GM12878 (cell line): ENCODE results near the gene CRBN. TPM values are rescaled to one million over a fixed set of nuclear protein-coding genes. Genes with fewer than 3 reads are reported as not detected.

Experiments
- ATAC-seq: fragments of 200-7000 bp; cut with Tn5 transposase; 3 replicates; pipeline ENCODE4 v1.9.1; 2020; ENCODE audit warnings: mild to moderate bottlenecking, moderate library complexity
- BruUV-seq: library from RNA; stranded (reverse); fragments of 400-500 nt; replicated peaks from 2 replicates; lab custom pipeline; 2021; lab: Mats Ljungman, UMichigan
- CTCF ChIA-PET: fragments of 300-600 bp; sonication (Branson Sonifier 250); formaldehyde crosslinking; extraction: SDS; loops from one replicate; lab custom pipeline; 2021; ENCODE audit warnings: inconsistent platforms; lab: Yijun Ruan, JAX
- POLR2A ChIA-PET: fragments of 350-600 bp; formaldehyde crosslinking; extraction: SDS; loops from one replicate; lab custom pipeline; 2021; ENCODE audit warnings: inconsistent platforms; lab: Charles Lee
- RAD21 ChIA-PET: fragments of 300-600 bp; sonication (Branson Sonifier 250); formaldehyde crosslinking; loops from one replicate; lab custom pipeline; 2023; ENCODE audit warnings: antibody characterized with exemption; ENCODE audit not compliant: unreplicated experiment; lab: Charles Lee
- SMC1A ChIA-PET: fragments of 300-600 bp; sonication (Branson Sonifier 250); formaldehyde crosslinking; loops from one replicate; lab custom pipeline; 2023; ENCODE audit not compliant: unreplicated experiment, uncharacterized antibody; lab: Charles Lee
- DNase-seq: peaks from one replicate; pipeline ENCODE4 v3.0.0-alpha.2; 2011; ENCODE audit warnings: low read depth, low spot score
- FAIRE-seq: peaks from 3 replicates; lab custom pipeline; 2011; peaks lifted over from hg19 to GRCh38; lab: Jason Lieb, UNC
- H2AFZ ChIP-seq: 2 replicates; pipeline ENCODE4 v1.6.0; 2011; ENCODE audit warnings: low read depth, low read length, control low read depth; ENCODE audit not compliant: control insufficient read depth
- H3K27ac ChIP-seq: 2 replicates; pipeline ENCODE4 v1.5.1; 2011; ENCODE audit warnings: control low read depth; ENCODE audit not compliant: control insufficient read depth, insufficient read depth
- H3K27me3 ChIP-seq, 2 experiments: replicated peaks in 1 of 2; 2 replicates each; pipeline versions ENCODE4 v1.6.0 to v1.6.1; 2011; ENCODE audit warnings: low read length in 1 of 2; ENCODE audit not compliant: control insufficient read depth in 2 of 2, insufficient read depth in 2 of 2
- H3K36me3 ChIP-seq, 2 experiments: 2 replicates each; pipeline ENCODE4 v1.5.1; 2011; ENCODE audit warnings: low read length in 1 of 2; ENCODE audit not compliant: control insufficient read depth in 2 of 2, insufficient read depth in 2 of 2
- H3K4me1 ChIP-seq: 2 replicates; pipeline ENCODE4 v1.6.1; 2011; ENCODE audit warnings: mild to moderate bottlenecking, low read length, moderate library complexity, mixed read lengths; ENCODE audit not compliant: control insufficient read depth, insufficient read depth
- H3K4me2 ChIP-seq: 2 replicates; pipeline ENCODE4 v1.6.0; 2011; ENCODE audit warnings: control low read depth; ENCODE audit not compliant: control insufficient read depth, insufficient read depth
- H3K4me3 ChIP-seq: fragments of 200-600 bp; sonication (generic); 2 replicates; pipeline ENCODE4 v1.5.1; 2016
- H3K79me2 ChIP-seq: 2 replicates; pipeline ENCODE4 v1.6.0; 2011; ENCODE audit warnings: low read length; ENCODE audit not compliant: control insufficient read depth, insufficient read depth
- H3K9ac ChIP-seq: 2 replicates; pipeline ENCODE4 v1.8.0; 2011; ENCODE audit warnings: low read length, control low read depth, mixed read lengths; ENCODE audit not compliant: control insufficient read depth, insufficient read depth
- H3K9me3 ChIP-seq: replicated peaks from 3 replicates; pipeline ENCODE4 v1.5.1; 2011; ENCODE audit warnings: mild to moderate bottlenecking, low read length; ENCODE audit not compliant: control insufficient read depth, insufficient read depth
- H4K20me1 ChIP-seq: 2 replicates; pipeline ENCODE4 v1.6.0; 2011; ENCODE audit not compliant: control insufficient read depth, insufficient read depth
- ETV6 ChIP-seq, 2 experiments: fragments of 450-650 bp in 1 of 2; IDR thresholded peaks in 1 of 2; conservative IDR thresholded peaks in 1 of 2; 2 replicates each; pipeline ENCODE4 v1.6.1; 2014; ENCODE audit warnings: antibody characterized with exemption in 1 of 2, borderline replicate concordance in 1 of 2, low read depth in 1 of 2, mild to moderate bottlenecking in 1 of 2, moderate library complexity in 1 of 2
- POLR2AphosphoS2 ChIP-seq: IDR thresholded peaks from 2 replicates; pipeline ENCODE4 v1.6.1; 2011; ENCODE audit warnings: low read depth, mild to moderate bottlenecking, low read length, improper control_type of control experiment, moderate library complexity
- RAD21 ChIP-seq: IDR thresholded peaks from 2 replicates; pipeline ENCODE4 v1.6.1; 2011; ENCODE audit warnings: mild to moderate bottlenecking, low read depth, low read length, moderate library complexity; ENCODE audit not compliant: insufficient read depth
- REST ChIP-seq: IDR thresholded peaks from 2 replicates; pipeline ENCODE4 v1.6.1; 2012; ENCODE audit warnings: mild to moderate bottlenecking, low read depth, low read length
- WGBS: methylation state at CpG from one replicate; pipeline ENCODE4 v1.1.6; 2016; ENCODE audit warnings: low lambda C conversion rate; ENCODE audit not compliant: insufficient replicate concordance, insufficient coverage; ENCODE audit errors: missing lambda C conversion rate; 5-methylcytosine and 5-hydroxymethylcytosine counted together
- in situ Hi-C: fragments of 300-500 bp; cut with MboI; formaldehyde crosslinking; loops from 9 replicates; pipeline ENCODE4 v1.14.3; 2018; ENCODE audit warnings: mixed read lengths
- intact Hi-C: fragments of 100-400 bp; cut with micrococcal nuclease; formaldehyde crosslinking; loops from one replicate; pipeline ENCODE4 v1.14.2; 2022; ENCODE audit not compliant: unreplicated experiment
- polyA plus RNA-seq, 11 experiments: library from polyadenylated mRNA; depleted of rRNA in 4 of 11; unstranded in 6 of 11; stranded (reverse) in 5 of 11; fragments of >200 nt; fragmentation: Nextera tagmentation in 4 of 11; fragmentation: Illumina TruSeq in 1 of 11; extraction: Ambion mirVana in 4 of 11; extraction: Trizol in 1 of 11; gene quantifications; 1 replicate in 1 of 11; 2 replicates in 10 of 11; pipeline versions ENCODE4 v1.2.1 to v1.2.3, GENCODE V29; 2011 to 2016; ENCODE audit warnings: inconsistent platforms in 2 of 11, missing spikeins in 2 of 11, low read depth in 1 of 11
- total RNA-seq, 4 experiments: library from RNA; depleted of rRNA in 3 of 4; stranded (reverse); fragments of >200 nt in 3 of 4; fragmentation: Illumina TruSeq in 1 of 4; extraction: Trizol in 1 of 4; gene quantifications; 2 replicates each; pipeline versions ENCODE4 v1.2.1 to v1.2.3, GENCODE V29; 2013 to 2021
- TF ChIP-seq, protein P1 (sequence below): IDR thresholded peaks from 2 replicates; pipeline ENCODE4 v1.6.1; 2012; ENCODE audit warnings: improper control_type of control experiment, low read depth, low read length; ENCODE audit not compliant: insufficient replicate concordance
- TF ChIP-seq, protein P2 (sequence below): fragments of 150-350 bp; IDR thresholded peaks from 2 replicates; pipeline ENCODE4 v1.6.1; 2016; ENCODE audit warnings: low read depth, low read length

The CRBN gene
- total and polyA plus RNA-seq, 10 of the 15 experiments (the other 5 are each of a cell fraction or from before 2014, with no cell fraction given): 21.7 to 115 (median 35.8) TPM

GRCh38 chr3:3196148-3196861 is 16.8 kb upstream of the CRBN start:
- DNase-seq: no peak
- in situ Hi-C loops: loop anchor here (5.0 kb wide), 1 partner anchor 1101 kb away; no protein-coding TSS in a partner anchor
- TF ChIP-seq POLR2AphosphoS2 (no peak), REST (no peak), RAD21 (peak; percentile 57), ETV6 (conservative IDR thresholded peaks at IDR 0.05 in 1 of 2, IDR thresholded peaks at IDR 0.05 in 1 of 2; ENCODE audit: borderline replicate concordance in 1 of 2, low read depth in 1 of 2) (no peak)
- TF ChIP-seq, protein P1, sequence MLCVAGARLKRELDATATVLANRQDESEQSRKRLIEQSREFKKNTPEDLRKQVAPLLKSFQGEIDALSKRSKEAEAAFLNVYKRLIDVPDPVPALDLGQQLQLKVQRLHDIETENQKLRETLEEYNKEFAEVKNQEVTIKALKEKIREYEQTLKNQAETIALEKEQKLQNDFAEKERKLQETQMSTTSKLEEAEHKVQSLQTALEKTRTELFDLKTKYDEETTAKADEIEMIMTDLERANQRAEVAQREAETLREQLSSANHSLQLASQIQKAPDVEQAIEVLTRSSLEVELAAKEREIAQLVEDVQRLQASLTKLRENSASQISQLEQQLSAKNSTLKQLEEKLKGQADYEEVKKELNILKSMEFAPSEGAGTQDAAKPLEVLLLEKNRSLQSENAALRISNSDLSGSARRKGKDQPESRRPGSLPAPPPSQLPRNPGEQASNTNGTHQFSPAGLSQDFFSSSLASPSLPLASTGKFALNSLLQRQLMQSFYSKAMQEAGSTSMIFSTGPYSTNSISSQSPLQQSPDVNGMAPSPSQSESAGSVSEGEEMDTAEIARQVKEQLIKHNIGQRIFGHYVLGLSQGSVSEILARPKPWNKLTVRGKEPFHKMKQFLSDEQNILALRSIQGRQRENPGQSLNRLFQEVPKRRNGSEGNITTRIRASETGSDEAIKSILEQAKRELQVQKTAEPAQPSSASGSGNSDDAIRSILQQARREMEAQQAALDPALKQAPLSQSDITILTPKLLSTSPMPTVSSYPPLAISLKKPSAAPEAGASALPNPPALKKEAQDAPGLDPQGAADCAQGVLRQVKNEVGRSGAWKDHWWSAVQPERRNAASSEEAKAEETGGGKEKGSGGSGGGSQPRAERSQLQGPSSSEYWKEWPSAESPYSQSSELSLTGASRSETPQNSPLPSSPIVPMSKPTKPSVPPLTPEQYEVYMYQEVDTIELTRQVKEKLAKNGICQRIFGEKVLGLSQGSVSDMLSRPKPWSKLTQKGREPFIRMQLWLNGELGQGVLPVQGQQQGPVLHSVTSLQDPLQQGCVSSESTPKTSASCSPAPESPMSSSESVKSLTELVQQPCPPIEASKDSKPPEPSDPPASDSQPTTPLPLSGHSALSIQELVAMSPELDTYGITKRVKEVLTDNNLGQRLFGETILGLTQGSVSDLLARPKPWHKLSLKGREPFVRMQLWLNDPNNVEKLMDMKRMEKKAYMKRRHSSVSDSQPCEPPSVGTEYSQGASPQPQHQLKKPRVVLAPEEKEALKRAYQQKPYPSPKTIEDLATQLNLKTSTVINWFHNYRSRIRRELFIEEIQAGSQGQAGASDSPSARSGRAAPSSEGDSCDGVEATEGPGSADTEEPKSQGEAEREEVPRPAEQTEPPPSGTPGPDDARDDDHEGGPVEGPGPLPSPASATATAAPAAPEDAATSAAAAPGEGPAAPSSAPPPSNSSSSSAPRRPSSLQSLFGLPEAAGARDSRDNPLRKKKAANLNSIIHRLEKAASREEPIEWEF: no peak
- TF ChIP-seq, protein P2, sequence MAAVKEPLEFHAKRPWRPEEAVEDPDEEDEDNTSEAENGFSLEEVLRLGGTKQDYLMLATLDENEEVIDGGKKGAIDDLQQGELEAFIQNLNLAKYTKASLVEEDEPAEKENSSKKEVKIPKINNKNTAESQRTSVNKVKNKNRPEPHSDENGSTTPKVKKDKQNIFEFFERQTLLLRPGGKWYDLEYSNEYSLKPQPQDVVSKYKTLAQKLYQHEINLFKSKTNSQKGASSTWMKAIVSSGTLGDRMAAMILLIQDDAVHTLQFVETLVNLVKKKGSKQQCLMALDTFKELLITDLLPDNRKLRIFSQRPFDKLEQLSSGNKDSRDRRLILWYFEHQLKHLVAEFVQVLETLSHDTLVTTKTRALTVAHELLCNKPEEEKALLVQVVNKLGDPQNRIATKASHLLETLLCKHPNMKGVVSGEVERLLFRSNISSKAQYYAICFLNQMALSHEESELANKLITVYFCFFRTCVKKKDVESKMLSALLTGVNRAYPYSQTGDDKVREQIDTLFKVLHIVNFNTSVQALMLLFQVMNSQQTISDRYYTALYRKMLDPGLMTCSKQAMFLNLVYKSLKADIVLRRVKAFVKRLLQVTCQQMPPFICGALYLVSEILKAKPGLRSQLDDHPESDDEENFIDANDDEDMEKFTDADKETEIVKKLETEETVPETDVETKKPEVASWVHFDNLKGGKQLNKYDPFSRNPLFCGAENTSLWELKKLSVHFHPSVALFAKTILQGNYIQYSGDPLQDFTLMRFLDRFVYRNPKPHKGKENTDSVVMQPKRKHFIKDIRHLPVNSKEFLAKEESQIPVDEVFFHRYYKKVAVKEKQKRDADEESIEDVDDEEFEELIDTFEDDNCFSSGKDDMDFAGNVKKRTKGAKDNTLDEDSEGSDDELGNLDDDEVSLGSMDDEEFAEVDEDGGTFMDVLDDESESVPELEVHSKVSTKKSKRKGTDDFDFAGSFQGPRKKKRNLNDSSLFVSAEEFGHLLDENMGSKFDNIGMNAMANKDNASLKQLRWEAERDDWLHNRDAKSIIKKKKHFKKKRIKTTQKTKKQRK: no peak

More at GRCh38 chr3:3196148-3196861, 16.8 kb upstream of the CRBN start:
- no peak overlapping the region for H3K9ac ChIP-seq
- H3K79me2 ChIP-seq: no peaks in the 10 kb centered on the region
- H3K36me3 ChIP-seq: no peaks in the 10 kb centered on the region
- intact Hi-C loops: loop anchor here (1.0 kb wide), 1 partner anchor 802 kb away; no protein-coding TSS in a partner anchor
- no peak overlapping the region for H3K27ac ChIP-seq
- H4K20me1 ChIP-seq: no peaks in the 10 kb centered on the region
- no peaks in the 10 kb centered on the region for H3K9me3 ChIP-seq
- peak; percentile 58; the same call in 2 of the 3 replicates for ATAC-seq
- ChIA-PET SMC1A (interaction anchor here (1.2 to 7.7 kb wide), 2 partner anchors 801 to 1092 kb away, joined by 3 to 129 read pairs; no protein-coding TSS in a partner anchor), RAD21 (interaction anchor here (0.6 to 6.7 kb wide), 4 partner anchors 59 to 1093 kb away, joined by 3 to 148 read pairs (median 4); no protein-coding TSS in a partner anchor), CTCF (interaction anchor here (0.9 to 2.0 kb wide), 5 partner anchors 390 to 1097 kb away, joined by 3 to 22 read pairs (median 4); no protein-coding TSS in a partner anchor), POLR2A (no interaction called here)
- peak; percentile 31 for FAIRE-seq
- 25% methylated on average over 6 of the region's 6 CpGs for WGBS
- H2AFZ ChIP-seq: no peak overlapping the region
- no peak overlapping the region for H3K4me2 ChIP-seq
- no peak overlapping the region for H3K4me3 ChIP-seq
- no peaks in the 10 kb centered on the region; a peak in 1 of 4 replicates for H3K27me3 ChIP-seq
- H3K4me1 ChIP-seq: peaks cover 2% of the 10 kb centered on the region; the same call in 1 of the 2 replicates
- no TSS peak for BruUV-seq
